C4-2B (cell line): Measurements from ENCODE around the gene AMZ1.

Source experiments
- H3K27ac ChIP-seq: fragments of 450-650 bp; 2 replicates; pipeline ENCODE4 v1.5.1; 2017
- CTCF ChIP-seq: fragments of 450-650 bp; conservative IDR thresholded peaks from 2 replicates; pipeline ENCODE4 v1.5.1; 2017; ENCODE audit warnings: mild to moderate bottlenecking
- ZFX ChIP-seq: fragments of 450-650 bp; IDR thresholded peaks from 2 replicates; pipeline ENCODE4 v1.6.1; 2017

Gene AMZ1

GRCh38 chr7:2641406-2642393, 46.3 kb upstream of the AMZ1 start:
- peak overlapping the region; percentile 35; the same call in 1 of the 2 replicates for H3K27ac ChIP-seq
- no peak for TF ChIP-seq CTCF

GRCh38 chr7:2643386-2644219, 44.4 kb upstream of the AMZ1 start:
- TF ChIP-seq ZFX (no peak), CTCF (no peak; the same call in 1 of the 2 replicates)
- H3K27ac ChIP-seq: peak overlapping the region; percentile 35

- TF ChIP-seq ZFX (no peak), CTCF (no peak)
- H3K27ac ChIP-seq: peak overlapping the region; percentile 35
These were observed 43.8 kb upstream of the AMZ1 start for GRCh38 chr7:2644220-2644561.

GRCh38 chr7:2644562-2645273, 43.3 kb upstream of the AMZ1 start:
- H3K27ac ChIP-seq: peak overlapping the region; percentile 35
- no peak for TF ChIP-seq ZFX
- no peak for TF ChIP-seq CTCF

- TF ChIP-seq CTCF: no peak
- TF ChIP-seq ZFX: no peak
- no peak overlapping the region for H3K27ac ChIP-seq
These were observed 42.6 kb upstream of the AMZ1 start for GRCh38 chr7:2645274-2645868.

- TF ChIP-seq CTCF (no peak), ZFX (no peak)
- H3K27ac ChIP-seq: no peak overlapping the region
These were observed 41.7 kb upstream of the AMZ1 start for GRCh38 chr7:2646336-2646679.
